Fibroblast of the conjunctiva (primary cell): ENCODE results near the gene VPS13D.

Source experiments
- DNase-seq: peaks from one replicate; pipeline ENCODE4 v3.0.0-alpha.2; 2010; ENCODE audit warnings: low read depth

Gene VPS13D

DNA sequence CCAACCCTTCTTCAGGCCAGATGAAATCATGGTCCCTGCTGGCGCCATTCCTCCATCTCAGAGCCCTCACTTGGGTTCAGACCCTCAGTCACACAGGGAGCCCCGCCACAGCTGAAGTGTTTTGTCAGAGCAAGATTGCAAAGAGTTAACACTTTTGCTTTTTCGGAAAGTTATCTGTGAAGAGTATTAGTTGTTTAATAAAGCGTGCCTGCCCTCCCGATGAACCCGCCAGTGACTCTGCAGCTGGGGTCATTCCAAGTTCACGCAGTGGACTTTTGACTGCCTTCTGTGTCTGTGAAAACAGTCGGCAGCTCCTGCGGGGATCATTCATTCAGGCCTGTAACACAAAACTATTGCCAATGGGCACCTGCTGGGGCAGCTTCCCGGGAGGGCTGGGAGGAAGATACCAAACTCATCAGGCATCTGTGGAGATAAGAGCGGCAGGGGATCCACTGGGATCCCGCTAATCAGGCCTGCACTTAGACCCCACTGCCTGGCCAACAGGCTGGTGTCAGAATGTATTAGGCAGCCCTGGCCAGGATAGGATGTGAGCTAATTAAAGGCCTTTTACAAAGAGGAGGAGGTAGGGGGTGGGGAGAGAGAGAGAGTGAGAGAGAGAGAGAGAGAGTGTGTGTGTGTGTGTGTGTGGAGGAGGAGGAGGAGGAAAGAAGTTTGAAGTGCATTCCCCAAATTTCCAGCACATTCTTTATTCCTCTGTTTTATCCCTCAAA is 203.7 kb downstream of the VPS13D start:
- DNase-seq: no peak

DNA sequence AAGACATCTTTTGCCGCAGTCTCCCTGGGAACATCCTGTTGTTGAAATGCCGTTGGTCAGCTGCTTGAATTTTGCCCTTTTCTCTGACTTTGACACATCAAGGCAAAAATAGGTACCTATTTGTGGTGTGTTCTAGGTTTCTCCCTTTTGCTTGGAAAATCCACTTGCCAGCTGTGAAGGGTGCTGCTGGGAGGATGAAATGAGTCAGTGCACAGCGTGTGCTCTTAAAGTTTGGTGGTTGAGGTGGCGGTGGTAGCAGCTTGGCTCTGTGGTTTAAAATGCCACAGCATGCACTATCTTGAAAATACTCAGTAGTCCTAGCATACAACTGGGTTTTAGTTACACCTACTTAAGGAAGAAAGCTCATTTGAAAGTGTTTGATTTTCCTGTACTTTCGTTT is 204.3 kb downstream of the VPS13D start:
- DNase-seq: no peak

DNA sequence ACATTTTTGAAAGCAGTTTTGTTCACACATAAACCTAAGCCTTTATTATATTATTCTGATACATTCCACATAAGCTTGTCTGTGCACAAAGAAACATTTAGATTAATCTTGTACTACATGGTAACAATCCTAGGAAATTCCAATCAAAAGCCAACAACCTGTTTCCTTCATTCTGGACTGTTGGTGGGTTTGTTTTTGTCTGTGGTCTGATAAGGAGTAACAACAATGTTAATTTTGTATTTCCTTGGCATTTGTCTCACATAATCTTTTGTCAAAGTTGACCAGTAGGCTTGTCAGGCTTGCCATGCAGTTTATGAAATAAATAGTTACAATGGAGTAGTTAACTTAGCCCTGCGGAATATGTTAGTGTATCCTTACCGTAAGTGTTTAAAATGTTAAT is 204.9 kb downstream of the VPS13D start:
- DNase-seq: no peak

DNA sequence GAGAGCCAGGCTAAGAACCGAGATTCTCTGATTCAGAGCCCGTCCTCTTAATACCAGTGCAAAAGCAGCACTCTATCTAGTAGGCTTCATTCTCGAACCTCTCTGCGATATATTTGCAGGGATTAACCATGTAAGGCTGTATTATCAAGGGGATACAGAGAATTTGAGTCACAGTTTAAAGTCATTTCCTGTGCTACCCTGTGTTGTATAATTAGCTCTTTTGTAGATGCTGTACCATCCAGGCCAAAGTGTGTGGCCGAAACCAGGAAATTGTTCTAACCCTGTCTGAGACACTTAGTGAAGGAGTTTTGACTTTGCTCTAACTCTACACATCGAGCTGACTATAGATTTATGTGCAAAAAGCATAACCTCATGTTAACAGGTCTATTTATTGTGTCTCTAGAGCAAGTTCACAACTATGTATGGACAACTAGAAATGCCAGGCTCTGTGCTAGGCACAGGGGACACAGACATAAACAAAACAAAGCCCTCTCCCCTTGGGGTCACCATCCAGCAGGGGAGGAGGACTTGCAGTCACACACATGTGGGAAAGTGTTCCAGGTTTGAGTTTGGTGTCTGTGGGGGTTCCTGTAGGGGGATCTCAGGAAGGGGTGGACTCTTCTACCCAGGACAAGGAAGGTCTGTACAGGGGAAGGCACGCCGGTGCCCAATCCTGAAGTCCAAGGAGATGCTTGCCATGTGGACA is 206.0 kb downstream of the VPS13D start:
- no peak for DNase-seq

DNA sequence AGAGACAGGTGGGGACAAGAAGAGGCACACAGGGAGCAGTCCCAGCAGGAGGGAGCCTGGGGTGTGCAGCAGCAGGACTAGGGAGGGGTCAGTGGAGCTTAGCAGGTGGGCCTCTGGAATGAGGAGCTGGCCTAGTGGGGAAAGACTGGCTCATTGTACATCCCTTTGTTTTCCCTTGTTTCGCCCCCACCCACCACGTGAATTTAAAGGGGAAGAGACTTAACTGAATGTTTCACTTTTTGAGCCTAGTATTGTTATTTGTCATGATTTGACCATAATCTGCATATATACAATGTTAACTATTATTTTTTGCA is 206.5 kb downstream of the VPS13D start:
- no peak for DNase-seq

DNA sequence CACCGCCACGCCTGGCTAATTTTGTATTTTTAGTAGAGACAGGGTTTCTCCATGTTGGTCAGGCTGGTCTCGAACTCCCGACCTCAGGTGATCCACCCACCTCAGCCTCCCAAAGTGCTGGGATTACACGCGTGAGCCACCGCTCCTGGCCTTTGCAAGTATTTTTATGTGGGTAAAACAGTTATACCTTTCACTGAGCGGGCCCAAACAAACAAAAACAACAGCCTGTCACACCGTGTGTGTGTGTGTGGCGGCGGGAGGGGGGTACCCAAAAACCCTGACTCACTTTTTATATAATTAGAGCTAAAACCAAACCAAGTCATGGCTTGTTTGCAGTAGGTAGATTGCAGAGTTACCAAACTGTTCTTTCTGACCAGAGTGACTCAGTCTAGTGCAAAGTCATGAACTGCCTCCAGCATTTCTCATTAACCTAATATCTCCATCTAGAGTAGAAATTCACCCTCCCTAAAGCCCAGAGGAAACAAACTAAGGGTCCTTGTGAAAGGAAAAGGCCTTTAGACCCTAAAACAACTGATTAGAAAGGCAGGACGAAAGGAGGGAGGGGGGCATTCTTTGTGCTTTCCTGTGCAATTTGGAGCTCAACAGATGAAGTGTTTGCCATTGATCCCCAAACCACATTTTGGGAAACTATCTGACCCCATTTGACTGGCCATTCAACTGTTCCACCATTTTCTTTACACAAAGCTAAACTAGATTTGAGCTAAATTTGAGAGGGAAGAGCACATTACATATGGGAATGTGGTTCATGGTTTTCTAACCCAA is 207.2 kb downstream of the VPS13D start:
- no peak for DNase-seq

DNA sequence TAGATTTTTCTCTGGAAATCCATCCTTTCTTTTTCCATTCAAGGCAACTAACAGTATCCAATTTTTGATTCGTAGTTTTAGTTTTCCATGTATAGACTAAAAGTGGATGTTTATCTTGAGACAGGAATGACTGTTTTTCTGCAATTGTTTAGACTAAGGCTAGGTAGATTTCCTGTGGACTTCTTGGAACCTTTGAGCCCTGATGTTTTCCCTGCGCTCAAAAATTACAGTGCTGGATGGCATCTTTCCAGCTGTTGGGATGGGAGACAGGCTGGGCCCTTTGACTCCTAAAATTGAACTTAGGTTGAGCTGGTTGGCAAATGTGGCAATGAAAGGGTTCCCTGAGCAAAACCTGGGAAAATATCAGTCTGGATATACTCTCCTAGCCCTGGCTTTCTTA is 207.8 kb downstream of the VPS13D start:
- DNase-seq: no peak

DNA sequence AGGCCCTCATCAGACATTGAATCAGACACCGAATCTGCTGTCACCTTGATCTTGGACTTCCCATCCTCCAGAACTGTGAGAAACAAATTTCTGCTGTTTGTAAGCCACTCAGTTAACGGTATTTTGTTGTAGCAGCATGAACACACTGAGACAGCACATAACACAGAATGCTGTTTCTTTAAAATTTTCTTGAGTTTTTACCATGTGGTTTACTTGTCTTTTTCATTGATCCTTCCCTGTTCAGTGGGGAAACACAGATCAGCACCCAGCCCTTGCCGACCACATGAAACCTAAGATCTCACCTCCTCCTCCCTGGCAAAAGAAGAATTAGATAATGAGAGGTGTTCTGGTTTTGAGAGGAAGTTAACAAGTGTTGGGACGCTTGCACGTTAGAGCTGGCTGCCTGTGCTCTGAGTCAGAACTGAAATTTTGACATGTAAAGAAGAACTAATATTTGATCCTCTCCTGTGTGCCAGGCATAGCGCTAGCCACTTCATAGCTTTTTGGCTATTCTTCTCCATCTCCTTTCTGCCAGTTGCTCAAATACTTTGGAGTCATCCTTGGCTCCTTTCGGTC is 208.6 kb downstream of the VPS13D start:
- DNase-seq: no peak

DNA sequence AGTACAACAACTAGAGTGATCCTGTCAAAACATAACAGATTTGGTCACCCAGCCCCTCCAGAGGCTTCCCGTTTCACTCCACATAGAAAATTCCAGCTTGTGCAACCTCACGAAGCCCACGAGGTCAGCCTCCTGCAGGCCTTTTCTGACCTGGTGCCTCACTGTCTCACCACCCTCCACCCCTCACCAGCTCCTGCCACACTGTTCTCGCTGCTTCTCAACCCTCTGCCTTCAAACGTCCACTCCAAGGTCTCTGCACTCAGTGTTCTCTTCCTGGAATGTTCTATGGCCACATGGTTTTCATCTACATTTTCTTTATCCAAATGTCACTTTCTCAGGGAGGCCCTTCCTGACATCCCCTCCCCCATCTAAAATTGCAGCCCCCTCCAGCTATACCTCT is 209.2 kb downstream of the VPS13D start:
- no peak for DNase-seq

DNA sequence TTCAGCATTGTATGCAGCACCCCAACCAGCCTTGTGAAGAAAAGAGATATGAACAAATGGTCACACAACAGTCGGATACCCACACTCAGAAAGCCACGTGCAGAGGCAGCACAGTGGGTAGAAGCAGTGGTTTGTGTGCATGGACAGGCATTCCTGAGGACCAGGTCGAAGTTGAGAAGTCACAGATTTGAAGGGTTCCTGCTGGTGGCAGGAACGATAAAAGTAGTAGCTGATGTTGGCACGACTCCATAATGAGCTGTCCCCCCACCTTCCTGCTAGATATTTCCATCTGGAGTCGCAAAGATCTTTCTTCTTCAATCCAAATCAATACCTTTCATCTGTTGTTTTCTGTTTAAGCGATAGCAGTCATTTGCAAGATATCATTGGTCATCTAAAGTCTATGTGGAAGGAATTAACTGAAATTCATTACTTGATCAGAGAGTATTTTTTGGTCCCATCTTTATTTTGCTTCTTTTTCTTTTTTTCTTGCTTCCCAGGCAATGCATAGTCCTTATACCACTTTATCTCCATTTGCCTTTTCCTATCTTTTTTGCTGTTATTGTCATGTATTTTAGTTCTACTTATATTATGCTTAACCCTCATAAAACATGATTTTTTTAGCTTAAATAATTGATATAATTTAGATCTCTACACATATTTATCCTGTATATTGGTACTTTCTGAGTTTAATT is 211.7 kb downstream of the VPS13D start:
- no peak for DNase-seq

DNA sequence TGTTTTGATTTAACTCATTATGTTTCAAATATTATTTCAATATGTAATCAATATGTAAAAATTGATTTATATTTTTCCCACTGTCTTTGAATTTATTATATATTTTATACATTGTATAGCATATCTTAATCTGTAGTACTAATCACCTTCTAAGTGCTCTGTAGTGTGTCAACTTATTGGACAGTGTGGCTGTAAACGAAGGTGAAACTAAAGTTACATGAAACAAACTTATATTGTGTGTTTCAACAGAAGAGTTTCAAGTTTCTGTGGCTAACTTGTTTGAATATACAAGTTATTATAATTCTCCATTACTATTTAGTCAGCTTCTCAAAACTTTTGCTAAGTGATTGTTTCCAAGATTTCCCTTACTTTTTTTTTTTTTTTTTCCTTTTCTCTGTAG is 212.4 kb downstream of the VPS13D start:
- DNase-seq: no peak

DNA sequence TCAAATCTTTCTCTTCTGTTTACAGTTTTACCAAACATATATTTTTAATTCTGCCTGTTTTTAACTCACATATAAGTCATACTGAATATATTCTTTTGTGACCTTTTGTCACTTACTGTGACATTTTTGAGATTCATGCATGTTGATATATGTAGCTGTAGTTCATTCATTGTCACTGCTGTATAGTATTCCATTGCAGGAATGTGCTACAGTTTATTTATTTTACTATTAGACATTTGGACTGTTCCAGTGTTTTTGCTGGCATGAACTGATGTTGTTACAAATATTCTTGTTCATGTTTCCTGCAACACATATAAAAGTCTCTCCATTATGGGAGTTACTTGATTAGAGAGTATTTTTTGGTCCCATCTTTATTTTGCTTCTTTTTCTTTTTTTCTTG is 213.3 kb downstream of the VPS13D start:
- DNase-seq: no peak

DNA sequence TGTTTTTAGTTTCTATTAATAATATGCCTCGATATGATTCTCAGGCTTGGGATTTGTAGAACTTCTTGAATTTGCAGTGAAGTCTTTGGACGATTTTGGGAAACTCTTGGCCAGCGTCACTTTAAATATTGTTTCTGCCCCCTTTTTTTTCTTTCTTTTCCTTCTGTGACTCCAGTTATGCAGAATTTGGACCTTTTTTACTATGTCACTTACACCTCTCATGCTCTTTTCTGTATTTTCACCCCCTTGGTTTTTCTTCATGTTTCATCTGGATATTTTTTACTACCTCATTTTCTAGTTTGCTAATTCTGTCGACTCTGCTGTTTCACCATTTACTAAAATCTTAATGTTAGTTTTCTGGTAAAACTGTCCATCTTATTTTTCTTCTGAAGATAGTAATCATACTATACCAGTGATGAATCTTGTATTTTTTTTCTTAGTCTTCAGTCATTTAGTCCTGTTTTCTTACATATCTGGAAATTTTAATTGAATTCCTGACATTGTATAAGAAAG is 214.6 kb downstream of the VPS13D start:
- no peak for DNase-seq

DNA sequence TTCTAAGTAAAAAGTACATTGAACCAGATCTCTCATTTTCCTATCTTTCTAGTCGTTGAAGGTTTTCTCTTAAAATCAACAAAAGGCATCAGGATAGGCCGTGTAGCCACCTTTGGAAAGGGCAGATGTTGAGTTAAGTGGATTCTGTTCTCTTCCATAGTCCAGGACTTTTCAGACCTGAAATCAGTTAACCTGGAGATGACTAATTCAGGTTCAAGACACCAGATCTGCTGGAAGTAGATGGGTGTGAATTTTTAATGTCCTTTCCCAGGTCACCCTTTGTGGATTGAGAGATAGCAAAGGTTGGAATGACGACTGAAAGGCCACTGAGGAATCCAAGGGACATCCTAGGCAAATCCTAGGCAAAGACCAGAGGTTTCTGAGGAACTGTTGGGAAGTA is 215.4 kb downstream of the VPS13D start:
- no peak for DNase-seq

DNA sequence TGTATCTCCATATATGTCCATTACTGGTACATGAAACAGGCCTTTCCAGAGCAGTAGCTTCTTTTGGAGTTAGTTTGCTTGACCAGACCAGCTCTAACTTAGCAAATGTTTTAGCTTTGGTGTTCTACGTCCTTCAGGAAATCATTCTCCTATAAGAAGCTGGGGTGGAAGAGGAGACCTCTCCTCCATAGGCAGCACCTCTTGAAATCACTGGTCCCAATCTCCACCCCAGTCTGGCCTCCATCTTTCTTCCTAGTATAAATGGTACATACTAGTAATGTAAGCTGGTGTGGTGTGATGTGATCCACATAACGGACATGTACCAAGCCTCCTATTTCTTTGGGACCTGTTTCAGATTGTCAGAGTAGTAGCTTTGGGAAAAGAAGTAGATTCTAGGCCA is 216.8 kb downstream of the VPS13D start:
- DNase-seq: no peak

DNA sequence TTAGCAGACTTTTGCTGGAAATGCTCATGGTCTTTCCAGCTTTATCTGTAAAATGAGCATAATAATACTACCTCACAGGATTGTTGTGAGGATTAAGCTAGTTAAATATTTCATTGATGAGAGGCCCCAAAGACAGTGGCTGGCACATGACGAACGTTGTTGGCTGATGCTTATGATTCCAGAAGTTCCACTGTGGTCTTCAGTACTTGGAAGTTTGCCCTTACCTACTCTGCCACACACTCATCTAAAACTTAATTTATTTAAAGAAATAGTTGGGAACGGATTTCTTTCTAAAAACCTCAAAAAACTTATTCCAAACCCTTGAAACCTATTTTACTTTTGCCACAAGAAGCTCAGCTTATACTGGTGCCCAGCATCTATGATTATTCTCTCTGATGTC is 217.5 kb downstream of the VPS13D start:
- peak; percentile 57 for DNase-seq

DNA sequence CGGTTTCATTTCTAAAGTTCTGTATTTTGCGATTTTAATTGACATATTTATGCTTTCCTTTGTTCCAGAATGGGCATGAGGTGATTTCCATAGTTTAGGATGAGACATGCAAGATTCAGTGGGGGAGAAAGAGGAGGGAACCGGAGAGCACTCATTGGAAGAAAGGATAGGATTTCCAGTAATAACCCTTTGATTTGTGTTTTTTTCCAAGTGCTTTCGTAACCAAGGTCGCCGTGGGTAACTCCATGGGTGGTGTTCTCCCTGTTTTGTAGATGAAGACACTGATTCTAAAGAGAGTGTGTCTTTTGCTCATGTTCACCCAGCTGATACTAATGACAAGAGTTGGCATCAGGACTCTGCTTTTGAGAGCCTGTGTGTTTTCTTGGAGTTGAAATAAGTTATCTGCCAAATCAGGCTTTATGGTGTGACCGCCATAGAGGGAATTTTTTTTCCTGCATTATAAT is 218.1 kb downstream of the VPS13D start:
- DNase-seq: no peak

DNA sequence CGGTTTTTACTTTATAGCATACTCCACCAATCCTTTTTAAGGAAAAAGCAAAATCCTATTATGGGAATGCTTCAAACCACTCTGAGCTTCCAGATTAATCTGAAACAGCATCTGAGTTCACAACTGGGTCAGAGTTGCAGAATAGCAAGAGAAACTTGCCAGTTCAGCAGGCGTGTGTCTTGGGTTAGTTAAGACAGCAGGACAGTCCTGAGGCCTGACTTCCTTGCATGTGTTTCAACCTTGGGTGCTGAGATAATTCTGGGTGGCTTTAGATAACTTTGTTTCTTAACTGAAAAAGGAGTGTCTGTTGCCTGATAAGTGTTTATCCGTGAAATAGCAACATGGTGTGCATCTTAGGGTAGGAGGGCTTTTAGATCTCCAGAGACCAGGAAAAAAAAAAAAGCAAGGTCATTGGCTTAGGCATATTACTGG is 218.9 kb downstream of the VPS13D start:
- DNase-seq: peak; percentile 75

DNA sequence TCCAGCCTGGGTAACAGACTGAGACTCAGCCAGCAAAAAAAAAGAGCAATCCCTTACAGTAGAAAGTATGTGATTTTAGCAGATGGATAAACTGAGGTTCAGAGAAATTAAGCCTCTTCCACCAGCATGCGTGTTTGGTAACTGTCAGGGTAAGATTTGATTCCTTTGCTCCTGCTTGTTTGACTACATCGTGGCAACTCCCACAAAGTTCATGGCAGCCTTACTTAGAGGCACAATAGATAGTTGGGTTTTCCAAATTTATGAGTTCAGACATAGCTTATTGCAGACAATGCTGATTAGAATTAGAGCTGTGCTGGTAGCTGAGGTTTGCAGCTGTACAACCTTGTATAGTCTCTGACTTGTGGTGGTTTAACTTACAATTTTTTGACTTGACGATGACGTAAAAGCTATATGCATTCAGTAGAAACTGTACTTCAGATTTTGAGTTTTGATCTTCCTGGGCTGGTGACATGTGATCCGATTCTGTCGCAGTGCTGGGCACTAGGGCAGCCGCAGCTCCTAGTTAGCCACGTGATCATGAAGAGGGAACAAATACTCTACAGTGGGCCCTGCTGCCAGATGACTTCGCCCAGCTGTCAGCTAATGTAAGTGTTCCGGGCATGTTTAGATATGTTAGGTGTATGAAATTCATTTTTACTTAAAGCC is 220.4 kb downstream of the VPS13D start:
- no peak for DNase-seq

DNA sequence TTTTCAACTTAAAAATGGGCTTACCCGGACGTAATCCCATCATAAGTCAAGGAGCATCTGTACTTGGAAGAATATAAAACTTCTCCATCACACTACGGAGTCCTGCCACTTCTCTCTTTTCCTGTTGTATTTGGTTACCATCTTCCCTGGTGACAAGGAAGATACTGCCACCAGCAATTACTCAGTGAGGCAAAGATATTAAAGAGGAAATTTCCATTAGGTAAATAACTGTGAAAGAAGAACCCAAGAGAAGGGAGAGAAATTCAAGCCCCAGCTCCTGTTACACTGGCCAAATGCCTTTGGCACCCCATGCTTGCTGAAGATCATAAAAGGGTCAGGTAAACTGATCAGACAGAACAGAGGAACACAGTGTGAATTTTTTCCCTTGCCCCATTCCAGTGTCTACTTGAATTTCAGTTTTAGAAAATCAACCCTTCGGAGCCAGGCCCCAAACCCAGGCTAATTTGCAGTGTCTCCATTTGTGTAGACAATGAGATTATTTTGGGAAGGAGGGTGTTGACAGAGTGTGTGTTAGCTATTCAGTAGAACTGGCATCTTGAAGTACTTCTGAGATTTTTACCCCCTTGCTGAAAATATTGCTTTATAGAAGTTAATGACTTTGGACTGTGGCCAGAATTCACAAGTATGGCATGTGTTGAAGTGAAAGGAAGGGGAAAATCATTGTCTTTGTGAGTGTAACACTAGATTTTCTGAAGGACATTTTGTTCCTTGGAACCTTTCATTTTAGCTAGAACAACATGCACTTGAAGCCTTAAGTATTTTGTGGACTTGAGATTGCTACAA is 221.1 kb downstream of the VPS13D start:
- DNase-seq: no peak

DNA sequence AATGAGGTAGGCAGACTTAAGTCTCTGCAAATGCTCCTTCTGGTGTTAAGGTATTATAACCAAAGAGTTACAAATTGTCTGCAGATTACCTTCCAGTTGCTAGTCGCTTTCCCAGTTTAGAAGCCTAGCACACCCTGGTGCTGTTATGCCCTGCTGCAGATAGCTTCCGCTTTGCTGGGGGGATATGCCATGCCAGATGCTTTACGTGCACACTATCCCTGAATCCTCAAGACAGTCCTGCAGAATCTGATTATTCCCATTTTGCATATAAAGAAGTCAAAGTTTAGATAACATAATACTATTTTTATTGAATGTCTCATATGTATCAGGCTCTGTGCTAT is 221.7 kb downstream of the VPS13D start:
- no peak for DNase-seq
